ENCODE measurements around the gene CFLAR.
"Not testable (repeated sequence)": the region's sequence is repeated elsewhere in the genome, so short reads cannot be mapped to it uniquely, and the experiment has no call there.

CFLAR gene

DNA sequence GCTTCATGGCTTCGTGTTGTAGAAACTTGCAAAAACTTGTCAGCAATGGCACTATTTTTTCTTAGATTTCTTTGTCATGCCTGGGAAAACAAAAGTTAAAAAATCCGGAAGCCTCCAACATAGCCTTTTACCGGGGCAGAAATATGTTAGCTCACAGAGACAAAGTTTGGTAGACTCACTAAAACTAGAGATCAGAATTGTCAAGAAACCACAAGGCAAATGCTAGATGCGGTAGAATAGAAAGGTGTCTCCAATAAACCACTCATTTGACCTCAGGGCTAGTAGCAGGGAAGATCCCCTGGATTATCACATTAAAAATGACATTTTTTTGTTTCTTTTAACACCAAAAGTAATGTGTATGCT is 67.4 kb downstream of the CFLAR start:
- DNase-seq, result no peak

DNA sequence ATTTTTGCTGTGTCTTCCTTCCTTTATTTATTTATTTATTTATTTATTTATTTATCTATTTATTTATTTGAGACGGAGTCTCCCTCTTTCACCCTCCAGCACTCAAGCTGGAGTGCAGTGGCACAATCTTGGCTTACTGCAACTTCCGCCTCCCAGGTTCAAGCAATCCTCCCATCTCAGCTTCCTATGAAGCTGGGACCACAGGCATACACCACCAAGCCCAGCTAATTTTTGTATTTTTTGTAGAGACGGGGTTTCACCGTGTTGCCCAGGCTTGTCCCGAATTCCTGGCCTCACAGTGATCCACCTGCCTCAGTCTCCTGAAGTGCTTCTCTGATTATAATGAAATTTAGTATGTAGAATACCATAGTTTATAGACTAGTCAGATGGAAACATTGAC is 67.9 kb downstream of the CFLAR start:
- DNase-seq, result not testable (repeated sequence)

DNA sequence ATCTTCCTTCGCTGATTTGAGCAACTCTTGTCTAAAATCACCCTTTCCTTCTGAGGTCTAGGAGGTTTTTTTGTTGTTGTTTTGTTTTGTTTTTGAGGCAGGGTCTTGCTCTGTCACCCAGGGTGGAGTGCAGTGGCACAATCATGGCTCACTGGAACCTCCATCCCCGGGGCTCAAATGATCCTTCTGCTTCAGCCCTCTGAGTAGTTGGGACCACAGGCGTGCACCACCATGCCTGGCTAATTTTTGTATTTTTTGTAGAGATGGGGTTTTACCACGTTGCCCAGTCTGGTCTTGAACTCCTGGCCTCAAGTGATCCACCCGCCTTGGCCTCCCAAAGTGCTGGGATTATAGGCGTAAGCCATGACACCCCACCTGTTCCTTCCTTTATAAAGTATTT is 68.3 kb downstream of the CFLAR start:
- not testable (repeated sequence) for DNase-seq

DNA sequence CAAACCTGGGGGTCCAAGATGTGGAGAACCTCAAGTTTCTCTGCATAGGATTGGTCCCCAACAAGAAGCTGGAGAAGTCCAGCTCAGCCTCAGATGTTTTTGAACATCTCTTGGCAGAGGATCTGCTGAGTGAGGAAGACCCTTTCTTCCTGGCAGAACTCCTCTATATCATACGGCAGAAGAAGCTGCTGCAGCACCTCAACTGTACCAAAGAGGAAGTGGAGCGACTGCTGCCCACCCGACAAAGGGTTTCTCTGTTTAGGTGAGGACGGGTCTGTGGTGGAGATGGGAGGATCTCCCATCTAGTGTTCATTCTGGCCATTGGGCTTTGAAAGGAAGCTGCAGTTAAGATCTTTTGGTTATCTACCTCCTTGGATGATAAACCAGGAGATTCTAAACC is 69.9 kb downstream of the CFLAR start:
- no peak for DNase-seq

DNA sequence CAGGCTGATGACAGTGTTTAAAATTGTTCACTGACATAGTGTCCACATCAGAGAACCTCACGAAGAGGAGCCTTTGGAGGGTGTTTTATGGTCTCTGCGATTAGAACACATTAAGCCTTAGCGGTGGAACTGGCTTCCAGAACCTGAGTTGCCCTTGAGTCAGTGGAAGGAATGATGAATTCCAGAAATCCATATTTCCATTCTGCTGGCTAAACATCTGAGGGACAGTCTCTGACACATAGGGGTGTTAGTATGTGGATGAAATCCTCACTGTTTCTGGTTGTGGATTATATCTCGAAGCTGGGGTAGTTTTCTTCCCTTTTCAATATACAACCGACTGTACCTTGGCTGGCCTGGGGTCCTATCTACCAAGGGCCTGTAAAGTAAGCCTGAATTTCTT is 71.0 kb downstream of the CFLAR start:
- DNase-seq, result no peak

DNA sequence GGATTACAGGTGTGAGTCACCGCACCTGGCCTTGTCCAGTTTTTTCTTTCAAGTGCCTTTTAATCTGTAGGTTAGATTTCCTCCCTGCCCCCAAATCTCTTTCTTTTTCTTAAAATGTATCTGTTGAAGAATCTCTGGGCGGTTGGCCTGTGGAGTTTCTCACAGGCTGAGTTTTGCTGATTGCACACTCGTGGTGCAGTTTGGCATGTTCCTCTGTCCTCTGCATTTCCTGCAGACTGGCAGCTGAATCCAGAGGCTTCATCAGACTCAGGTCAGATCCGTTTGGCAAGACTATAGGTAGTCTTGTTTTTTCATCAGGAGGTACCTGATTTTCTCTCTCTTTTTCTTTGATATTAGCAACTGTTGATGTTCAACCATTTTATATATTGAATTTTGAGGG is 72.5 kb downstream of the CFLAR start:
- DNase-seq, result no peak

DNA sequence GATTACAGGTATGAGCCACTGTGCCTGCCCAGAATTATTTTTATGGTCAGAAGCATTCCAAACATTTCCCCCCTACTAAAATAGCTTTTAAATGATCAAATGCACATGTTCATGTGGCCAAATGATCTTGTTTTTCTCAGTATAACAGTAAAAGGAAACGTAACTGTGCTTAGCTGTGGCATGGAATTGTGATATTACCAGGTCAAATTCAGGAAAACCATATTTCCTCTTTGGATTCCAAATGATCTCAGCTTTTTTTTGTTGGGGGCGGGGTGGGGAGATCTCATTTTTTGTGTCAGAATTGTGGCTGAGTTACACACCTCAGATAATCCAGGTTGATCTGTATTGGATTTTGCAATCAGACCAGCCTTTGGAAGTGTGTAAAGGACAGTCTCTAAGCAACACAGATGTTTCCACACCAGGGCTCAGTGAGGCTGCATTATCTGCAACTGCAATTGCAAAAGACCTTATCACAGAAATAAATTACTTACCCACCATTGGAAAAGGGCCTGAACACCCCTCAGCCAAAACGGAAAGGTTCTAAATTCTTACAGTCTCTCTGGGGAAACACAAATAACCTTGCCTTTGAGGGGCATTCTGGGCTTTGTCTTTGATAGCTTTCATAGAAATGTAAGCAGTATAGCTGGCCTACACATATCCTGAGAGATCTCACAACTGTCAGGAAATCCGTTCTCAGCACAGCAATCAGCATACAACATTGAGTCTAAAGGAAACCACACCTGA is 75.3 kb downstream of the CFLAR start:
- no peak for DNase-seq

DNA sequence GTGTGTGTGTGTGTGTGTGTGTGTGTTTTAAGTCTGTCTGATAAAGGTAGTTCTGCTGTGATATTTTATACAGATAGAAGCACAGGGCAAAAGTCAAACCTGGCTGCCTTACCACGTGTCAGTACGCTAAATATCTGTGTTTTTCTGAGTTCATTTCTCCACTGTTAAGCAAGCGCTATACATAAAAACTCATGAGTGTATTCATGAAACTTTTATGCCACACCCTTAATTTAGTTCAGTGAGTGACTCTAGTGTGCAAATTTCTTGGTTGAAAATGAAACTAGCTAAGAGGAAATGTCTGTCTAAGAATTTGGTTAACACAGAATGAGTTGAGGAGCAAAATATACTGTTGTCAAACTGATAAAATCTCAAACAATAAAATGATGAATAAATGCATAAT is 78.1 kb downstream of the CFLAR start:
- DNase-seq, result no peak

DNA sequence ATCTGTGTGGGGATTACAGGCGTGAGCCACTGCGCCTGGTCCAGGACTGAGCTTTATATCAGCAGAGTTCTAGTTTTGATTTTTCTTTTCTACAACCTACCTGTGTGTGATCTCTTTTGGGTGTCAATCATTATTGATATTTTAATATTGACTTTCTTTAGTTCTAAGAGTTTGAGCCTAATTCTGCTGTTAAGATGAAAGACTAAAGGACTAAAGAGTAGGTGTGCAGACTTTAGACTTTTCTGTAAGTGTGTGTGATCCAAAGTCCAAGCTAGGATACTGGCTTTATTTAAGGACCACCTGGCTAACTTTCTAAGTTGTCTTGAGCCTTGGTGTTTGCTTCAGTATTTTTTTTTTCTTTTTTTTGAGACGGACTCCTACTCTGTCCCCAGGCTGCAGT is 79.4 kb downstream of the CFLAR start:
- no peak for DNase-seq

DNA sequence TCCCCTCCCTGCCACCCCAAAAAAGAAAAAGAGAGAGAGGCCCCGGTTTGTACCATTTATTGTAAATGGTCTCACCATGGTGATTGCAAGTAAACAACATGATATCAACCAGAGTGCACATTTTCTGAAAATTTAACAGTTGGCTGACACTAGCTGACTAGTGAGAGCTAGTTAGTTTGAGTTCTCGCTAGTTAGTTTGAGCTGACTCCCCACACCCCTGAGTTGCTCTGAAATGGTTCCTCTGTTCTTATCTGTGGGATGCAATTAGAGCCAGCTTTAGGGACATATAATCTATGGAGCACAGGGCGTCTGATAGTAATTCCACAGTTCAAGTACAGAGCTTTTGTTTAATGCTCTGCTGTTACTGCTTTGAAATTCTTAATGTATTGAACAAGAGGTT is 80.0 kb downstream of the CFLAR start:
- DNase-seq, result no peak

DNA sequence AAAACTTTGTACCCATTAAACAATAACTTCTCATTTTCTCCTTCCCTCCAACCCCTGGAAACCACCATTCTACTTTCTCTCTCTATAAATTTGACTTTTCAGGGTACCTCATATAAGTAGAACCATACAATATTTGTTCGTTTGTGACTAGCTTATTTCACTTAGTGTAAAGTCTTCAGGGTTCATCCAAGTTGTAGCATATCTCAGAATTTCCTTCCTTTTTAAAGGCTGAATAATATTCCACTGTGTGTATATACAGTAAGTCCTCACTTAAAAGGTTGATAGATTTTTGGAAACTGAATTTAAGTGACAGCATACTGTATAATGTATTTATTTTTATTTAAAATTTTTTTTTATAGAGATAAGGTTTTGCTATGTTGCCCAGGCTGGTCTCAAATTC is 80.8 kb downstream of the CFLAR start:
- DNase-seq, result no peak

DNA sequence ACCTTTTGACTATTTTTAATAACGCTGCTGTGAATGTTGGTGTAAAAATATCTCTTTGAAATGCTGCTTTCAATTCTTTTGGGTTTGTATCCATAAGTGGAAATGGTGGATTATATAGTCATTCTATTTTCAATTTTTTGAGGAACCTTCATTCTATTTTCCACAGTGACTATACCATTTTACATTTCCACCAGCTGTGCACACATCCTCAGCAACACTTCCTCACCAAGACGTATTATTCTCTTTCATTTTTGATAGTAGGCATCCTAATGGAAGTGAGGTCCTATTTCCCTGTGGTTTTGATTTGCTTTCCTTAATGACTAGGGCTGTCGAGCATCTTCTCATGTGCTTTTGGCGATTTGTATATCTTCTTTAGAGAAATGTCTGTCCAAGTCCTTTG is 81.8 kb downstream of the CFLAR start:
- DNase-seq, result no peak

DNA sequence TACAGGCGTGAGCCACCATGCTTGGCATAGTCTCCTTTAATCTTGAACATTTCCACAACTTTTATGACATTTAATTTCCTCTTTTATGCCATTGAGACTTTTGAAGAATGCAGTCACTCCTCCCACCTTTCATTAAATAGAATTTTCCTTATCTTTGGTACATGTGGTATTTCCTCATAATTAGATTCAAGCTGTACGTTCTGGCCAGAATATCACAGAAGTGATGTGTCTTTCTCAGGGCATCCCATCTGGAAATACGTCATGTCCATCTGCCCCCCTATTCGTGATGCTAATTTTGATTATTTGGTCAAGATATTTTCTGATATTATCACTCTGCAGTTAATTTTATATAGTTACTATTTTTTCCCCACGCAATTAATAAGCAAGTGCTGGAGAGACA is 83.9 kb downstream of the CFLAR start:
- no peak for DNase-seq

DNA sequence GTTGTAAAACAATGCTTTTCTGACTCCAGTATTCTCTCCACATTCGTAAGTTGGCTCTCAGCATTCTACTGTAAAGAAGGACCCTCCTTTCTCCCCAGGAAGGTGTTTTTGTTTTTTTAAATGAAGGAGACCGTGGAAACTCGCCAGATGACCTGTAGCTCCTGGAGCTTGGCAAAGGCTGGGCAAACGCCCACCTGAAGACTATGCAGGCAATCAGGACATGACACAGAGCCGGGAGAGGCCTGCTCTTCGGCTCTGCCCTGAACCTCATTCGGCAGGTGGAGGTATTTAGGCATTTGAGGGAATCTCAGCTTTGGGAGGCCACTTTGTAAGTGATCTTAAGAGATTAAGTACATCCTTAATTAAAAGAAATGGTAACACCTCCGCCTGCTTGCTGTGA is 84.4 kb downstream of the CFLAR start:
- no peak for DNase-seq

DNA sequence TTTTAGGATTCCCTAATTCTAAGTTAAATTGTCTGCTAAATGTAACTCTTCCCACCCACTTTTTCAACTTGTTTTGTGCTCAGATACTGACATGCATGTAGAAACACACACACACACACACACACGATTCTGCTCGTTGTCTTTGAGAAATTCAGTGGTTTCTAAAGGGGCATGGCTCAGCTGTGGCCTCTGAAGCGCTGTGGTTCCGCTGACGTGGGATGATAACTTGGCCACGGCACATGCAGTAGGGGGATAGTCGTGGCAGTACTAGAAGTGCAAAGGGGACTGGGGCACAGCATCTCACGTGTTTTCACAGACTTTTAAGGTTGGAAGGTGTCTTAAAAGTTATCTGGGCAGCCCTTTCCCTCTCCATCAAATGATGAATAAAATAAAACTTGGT is 85.4 kb downstream of the CFLAR start:
- DNase-seq, result no peak

DNA sequence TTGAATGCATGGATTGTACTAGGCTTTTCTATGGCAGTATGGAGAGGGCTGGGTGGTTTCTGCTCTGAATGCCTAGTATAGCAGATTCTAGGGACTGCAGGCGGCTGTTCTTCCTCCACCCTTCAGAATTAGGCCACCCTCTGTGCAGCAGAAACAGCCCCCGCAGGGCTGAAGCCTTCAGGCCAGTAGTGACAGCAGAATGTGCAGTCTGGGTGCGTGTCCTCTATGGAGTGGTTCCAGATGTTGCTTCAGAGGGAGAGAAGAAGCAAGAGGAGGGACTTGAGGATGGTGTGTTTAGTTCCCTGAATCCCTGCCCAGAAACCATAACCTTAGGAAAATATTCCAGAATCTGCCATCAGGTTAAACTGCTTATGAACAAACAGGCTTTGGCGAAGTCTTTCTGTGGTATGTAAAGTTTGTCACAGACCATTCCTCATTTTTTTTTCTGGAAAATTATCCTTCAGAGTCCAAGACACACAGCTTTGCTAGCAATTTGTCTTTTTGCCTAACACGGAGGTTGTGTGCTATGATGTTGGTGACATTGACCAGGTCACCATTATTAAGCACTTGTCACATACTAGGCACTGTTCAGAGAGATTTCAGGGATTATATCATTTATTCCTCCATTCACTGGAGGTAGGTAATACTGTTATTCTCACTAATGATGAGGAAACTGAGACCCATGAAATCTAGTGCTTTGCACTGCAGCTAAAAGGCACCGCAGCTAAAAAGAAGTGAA is 88.1 kb downstream of the CFLAR start:
- DNase-seq, result no peak

DNA sequence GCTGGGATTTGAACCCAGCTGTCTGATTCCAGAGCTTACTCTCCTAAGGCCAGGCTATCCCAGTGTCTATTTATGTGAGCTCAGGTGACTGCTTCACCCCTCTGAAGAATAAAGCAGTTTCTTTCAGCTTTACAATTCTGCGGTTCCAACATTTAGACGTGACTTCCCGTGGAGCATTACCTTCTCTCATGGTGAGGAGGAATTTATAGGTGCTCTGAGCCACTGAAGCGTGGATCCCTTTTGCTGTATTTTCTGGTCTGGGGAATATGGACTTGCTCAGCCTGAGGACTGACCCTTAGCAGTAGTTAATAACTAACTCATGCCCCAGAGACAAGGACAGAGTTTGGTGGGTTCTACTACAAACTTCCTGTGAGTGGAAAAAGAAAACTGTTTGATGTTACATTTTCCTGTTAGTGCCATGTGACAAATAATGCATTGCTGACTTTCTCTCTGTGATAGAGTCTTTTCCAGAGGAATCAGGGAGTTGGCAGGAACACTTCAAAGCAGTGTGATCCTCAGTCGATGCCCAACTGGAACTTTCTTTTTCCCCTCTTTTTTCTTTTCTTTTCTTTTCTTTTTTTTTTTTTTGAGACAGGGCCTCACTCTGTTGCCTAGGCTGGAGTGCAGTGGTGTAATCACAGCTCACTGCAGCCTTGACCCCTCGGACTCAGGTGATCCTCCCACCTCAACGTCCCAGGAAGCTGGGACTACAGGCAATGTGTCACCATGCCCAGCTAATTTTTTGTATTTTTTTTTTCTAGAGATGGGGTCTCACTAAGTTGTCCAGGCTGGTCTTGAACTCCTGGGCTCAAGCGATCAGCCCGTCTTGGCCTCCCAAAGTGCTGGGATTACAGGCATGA is 88.9 kb downstream of the CFLAR start:
- no peak for DNase-seq

DNA sequence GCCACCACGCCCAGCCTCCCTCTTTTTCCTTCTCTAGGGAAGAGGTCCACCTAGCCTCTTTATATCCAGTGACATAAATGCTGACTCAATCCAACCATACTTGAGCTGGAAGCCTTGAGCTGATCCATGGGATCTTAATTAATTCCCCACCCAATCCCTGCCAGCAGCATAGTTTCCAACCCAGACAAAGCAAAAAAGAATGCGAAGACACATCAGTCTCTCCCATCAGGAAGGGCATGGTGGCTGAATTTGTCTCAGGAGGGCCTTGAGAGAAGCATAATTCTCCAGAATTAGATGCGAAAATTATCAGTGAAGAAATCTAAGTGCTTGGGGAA is 89.5 kb downstream of the CFLAR start:
- no peak for DNase-seq

DNA sequence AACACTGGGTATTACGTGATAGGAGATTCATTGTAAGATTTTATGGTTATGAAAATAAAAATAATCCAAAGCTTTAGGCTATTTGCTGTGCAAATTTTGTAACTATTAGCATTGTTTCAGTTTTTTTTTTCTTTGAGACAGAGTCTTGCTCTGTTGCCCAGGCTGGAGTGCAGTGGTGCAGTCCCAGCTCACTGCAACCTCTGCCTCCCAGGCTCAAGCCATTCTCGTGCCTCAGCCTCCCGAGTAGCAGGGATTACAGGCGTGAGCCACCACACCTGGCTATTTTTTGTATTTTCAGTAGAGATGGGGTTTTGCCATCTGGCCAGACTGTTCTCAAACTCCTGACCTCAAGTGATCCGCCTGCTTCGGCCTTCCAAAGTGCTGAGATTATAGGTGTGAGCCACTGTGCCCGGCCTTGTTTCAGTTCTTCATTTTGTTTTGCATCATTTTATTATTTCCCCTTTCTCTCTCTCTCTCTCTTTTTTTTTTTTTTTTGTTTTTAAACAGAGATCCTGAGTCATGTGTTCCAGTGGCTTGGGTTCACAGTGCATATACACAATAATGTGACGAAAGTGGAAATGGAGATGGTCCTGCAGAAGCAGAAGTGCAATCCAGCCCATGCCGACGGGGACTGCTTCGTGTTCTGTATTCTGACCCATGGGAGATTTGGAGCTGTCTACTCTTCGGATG is 92.7 kb downstream of the CFLAR start:
- no peak for DNase-seq

DNA sequence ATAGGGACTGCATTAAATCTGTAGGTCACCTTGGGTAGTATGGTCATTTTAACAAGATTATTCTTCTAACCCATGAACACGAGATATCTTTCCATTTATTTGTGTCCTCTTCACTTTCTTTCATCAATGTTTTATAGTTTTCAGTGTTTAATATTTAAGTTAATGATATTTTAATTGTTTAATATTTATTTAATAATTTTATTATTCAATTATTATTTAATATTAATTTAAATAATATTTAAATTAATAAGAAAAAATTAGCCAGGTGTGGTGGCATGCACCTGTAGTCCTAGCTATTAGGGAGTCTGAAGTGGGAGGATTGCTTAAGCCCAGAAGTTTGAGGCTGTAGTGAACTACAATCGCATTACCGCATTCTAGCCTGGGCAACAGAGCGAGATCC is 100.0 kb downstream of the CFLAR start:
- DNase-seq, result no peak

DNA sequence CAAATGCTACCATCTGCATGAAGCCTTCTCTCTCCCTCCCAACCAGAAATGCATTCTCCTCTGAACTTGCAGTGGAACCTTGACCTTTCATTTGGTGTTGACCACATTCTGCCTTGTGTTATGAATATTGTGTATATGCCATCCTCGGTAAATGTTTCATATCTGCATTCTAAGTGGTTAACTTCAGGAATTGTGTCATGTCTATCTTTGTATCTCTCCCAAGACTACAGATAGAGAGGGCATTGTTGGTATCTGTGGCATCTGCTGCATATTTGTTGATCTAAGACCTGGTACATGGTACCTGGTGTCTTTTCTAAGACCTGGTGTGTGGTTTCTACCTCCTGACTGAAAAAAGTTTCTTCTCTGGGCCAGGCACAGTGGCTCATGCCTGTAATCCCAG is 101.0 kb downstream of the CFLAR start:
- no peak for DNase-seq

DNA sequence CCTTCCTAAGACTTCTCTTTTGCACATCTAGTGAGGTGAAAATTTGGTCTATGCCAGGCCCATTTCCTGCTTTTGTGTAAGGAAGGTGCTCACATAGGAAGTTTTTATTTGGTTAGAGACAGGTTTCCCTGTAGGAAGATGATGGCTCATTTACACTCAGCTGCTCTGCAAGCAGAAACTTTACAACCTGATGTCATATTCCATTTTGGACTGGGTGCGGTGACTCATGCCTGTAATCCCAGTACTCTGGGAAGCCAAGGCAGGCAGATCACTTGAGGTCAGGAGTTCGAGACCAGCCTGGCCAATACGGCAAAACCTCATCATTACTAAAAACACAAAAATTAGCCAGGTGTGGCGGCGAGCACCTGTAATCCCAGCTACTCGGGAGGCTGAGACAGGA is 102.8 kb downstream of the CFLAR start:
- no peak for DNase-seq

DNA sequence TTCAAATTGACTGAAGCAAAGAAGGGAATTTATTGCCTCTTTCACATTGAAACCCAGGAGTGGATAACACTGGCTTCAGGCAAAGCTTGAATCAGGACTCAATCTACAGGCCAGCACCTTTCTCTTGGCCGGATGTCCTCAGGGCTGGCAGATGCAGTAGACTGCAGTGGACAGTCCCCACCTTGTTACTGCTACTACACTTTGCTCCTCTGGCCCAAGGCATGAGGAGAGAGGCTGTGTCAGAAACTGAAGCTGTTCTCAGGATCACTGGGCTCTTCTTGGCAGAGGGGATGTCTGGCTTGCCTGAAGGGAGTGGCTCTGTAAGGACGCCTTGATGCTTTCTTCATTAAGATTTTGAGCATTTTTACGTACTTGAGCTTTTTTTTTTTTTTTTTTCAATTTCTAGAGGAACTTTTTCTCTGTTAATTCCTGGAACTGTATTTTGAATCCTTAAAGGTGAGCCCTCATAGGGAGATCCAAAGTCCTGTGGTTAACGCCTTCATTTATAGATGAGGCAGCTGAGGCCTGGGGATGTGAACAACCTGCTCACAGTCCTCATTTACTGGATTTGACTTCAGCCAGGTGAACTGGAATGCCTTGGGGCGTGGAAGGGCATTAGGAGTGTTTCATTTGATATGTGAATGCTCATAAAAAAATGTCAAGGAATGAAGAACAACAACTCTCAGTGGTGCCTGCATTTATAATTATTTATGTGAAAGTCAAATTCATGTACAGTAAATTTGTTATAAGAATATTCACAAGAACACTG is 103.5 kb downstream of the CFLAR start:
- no peak for DNase-seq

All from activated CD4-positive, CD25-positive, alpha-beta regulatory T cell treated with anti-CD3 and anti-CD28 coated beads, Interleukin-2, amount 50 U/mL, for 72 hours (primary cell).